Globus pallidus (tissue), 1 donor: Measurements from ENCODE around the gene CCDC80.

ENCODE experiments used
- DNase-seq: peaks from one replicate; pipeline ENCODE4 v3.0.0-alpha.2; 2015; ENCODE audit warnings: low spot score

CCDC80 gene

DNA sequence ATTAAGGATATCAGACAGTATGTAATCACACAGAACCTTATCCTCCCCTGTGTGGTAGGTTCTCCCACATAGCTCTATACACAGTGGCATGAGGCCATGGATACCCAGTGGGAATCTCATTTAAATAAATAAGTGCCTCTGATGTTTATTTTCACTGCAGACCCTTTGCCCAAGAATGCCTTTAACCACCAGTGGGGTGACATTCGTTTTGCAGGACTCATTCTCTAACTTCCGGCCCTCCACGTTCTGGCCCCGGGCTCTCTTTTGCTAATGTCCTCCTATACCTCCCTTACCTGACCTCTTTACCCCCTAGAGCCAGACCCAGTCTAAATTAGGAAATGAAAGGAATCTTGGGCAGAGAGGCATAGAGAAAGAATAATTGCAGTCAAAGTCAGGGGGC, 8.3 kb downstream of the CCDC80 start:
- DNase-seq = no peak

DNA sequence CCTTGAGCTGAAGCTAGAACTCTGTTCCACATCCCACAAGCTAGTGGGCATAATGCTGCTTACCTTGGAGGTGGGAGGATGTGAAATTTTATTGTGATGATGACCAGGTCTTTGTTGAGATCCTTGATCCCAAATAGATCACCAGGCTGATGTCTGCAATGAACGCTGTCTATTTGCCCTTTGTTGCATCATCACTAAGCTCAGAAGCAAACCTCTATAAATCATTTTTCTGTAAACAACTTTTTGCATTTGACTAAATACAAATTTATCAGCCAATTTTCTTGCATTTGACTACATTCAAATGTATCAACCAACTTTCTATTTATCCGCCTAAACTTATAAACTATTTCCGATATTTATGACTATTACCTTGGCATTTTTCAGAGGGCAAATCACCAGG, 9.7 kb downstream of the CCDC80 start:
- no peak for DNase-seq

DNA sequence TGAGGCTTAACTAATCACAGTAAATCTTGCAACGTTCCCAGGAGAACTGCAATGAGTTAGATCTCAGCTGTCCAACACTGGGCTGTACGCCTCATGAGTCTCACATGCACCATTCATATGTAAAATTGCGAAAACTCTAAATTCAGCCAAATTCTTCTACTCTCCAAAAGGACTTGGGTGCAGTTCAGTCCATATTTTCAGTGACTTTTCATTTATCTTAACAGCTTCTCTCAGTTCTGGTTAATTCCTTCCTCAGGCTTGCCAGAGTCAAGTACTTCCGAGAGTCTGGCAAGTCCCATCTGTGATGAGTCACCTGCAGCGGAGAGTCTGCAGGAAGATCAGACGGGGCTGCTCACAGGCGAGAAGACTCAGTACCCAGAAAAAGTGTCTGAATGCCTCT, 11.5 kb downstream of the CCDC80 start:
- DNase-seq = no peak

DNA sequence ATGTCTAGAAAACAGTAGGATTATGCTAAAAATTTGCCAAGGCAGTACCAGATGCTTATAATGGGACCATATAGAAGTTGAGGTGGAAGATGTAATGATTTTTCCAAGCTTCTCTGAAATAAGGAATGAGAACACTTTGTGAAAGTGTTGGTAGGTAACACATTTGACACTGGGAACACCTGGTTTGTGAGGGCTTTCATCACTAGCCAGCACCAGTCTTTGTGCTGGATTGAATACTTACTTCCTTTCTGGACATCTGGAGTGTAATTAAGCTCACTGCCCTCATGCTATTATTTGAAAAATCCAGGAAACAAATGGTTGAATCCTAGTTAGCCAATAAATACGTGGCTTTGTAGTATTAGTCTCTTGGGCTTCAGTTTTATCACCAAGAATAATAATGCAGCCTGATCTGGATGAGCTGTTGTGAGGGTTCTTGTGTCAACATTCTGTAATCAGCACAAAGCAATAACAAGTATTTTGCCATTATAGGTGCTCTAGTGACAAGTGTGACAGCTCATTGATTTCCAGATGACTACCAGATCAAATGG, 12.9 kb downstream of the CCDC80 start:
- no peak for DNase-seq

DNA sequence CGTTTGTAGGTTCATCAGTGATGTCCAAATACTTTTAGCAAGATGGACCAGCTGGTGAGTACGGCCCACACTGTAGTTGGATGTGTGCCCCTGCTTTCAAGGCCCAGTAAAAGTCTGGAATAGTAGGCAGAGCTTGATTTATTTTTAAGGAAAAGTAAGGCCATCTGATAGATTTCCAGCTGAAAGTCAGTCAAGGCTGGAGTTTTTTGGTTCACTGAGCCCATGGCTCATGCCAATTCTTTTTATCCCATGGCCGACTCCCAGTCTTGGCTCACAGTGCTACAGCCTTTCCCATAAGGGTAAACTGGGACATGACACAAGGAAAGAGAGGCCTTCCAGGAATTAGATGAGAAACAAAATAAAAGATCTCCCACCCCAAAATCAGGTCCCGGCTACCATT, 13.5 kb downstream of the CCDC80 start:
- DNase-seq = peak; percentile 46

DNA sequence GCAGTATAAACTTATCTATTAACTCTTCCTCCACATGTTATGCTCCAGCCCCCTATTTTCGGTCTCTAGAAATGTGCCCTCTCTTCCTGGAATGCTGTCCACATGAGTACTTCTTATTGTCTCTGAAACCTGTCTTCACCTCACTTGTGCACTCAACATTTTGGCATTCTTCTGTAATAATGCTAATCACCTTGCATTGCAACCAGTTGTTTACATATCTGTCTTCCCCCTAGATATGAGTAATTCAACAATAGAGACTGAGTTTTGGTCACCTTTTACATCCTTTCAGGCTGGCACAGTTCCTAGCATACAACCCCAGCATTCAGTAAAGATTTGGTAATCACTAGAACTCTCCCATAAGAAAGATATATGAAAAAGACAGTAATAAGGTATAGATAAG, 17.2 kb downstream of the CCDC80 start:
- DNase-seq = no peak

DNA sequence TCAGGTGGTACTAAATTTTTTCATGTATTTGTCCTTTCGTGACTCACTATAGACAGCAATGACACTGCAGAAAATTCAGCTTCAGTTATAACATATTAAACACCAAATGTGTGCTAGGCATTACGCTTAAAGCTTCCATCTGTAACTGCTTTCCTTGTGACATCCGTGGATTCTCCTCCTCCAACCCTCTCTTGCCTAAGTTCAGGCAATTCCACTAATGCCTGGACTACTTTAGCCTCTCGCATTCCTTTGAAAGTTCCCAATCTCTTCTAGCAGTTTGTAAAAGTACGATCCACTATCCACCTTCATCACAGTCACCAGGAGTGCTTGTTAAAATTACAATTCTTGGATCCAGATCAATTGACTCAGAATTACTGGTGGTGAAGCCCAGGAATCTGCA, 17.7 kb downstream of the CCDC80 start:
- no peak for DNase-seq

DNA sequence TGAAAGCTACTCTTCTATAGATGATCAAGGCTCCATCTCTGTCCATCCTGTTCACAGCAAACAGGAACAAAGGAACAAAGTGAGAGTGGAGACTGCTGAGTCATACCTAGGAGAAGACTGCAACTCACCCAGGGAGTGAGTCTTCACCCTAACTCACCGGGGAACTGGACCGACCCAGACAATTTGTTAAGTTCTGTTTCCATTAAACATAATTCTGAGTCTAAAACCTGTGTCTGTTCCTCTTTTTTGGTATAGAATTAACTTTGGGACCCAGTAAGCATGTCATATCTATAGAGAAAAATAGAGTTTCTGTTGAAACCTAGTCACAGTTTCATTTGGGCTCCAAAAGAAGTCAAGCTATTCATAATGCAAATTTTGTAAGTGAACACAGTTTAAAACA, 21.6 kb downstream of the CCDC80 start:
- no peak for DNase-seq

DNA sequence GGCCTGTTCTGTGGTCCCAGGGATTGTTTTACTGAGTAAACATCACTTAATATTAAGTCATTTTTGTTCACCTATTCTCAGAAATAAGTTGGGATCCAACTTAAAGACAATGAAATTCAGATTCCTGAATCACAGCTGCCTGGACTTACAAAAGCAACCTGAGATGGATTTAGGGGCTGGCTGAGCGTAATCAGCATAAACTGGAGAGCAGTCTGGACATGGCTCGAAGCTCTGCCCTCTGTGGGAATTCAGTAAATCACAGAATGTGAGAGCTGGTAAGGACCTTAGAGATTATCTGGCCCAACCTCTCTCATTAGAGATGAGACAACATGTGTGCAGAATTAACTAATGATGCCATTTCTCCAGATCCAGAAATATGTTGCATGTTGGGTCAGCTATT, 23.7 kb downstream of the CCDC80 start:
- no peak for DNase-seq

DNA sequence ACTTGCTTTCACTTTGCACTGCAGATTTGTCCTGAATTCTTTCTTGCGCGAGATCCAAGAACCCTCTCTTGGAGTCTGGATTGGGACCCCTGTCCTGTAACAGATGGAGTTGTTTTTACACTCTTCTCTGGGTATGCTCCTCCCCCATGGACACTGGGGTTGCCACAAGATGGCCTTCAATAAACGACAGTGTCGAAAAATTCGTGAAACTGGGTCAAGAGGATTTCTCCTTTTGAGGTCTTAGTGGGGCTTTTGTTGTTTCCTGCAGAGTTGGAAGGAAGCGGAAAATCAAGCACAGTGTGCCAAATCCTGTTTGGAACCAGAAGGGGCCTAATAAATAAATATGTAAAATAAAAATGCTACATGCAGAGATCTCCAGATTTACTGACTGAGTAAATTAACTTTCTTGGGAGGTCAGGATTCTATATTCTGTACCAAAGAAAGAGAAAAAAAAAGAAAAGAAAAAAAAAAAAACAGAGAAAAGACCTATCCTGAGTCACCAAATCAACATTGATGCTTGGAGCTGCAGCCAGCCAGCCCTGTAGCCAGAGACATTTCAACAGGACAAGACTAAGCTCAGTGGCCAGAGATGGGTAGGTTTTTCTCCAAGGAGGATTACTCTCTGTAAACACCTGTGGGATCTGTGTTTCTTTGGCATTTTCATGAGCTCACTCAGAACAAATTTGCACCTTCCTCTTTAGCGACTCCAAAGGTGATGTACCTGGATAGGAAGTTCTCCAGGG, 24.8 kb downstream of the CCDC80 start:
- no peak for DNase-seq

DNA sequence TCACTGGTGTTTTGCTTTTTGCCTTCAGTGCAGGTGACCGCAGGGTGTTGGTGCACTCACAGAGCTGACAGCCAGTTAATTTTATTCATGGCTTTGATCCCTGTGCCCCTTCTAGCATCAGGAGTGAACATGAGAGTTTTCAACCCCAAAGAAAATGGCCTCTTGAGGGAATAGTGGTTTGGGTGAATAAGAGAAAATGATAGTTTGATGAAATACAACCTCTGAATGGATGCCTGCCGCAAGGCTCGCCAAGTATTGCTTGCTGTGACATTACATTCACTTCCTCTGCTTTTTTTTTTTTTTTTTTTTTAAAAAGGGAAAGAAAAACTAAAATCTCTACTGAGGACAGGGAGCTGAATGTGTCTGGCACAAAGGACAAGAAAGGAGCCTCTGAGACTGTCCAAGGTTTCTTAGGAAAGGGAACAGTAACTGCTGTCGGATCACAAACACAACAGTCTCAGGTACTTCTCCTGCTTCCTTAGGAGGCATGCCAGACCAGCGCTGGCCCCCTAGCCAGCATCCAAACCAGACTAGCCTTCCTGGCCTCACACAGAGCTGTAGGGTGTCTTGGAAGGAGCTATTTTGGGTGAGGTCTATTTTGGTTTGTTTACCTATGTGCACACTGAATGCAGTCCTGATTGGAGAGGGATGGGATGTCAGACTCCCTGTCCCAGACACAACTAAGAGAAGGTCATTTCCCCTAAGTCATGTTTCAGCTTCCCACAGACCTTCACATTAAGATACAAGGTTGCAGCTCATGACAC, 29.0 kb downstream of the CCDC80 start:
- DNase-seq = no peak

DNA sequence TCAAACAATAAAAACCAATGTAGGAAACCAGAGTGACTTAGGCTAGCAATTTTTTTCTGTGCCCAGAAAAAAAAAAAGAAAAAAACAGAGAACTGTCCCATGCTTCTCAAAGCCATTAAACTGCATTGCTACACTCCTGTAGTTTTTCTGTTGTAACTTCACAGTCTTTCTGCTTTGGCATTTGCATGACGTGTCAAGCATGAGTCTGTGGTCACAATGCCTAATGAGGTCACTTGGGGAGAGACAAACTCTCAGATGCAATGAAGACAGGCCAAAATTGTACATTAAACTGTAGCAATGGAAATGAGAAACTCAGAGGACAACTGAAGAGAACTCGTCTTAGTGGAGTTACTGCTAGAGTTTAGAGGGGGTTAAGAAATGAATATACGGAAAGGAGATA, 30.8 kb downstream of the CCDC80 start:
- DNase-seq = no peak

DNA sequence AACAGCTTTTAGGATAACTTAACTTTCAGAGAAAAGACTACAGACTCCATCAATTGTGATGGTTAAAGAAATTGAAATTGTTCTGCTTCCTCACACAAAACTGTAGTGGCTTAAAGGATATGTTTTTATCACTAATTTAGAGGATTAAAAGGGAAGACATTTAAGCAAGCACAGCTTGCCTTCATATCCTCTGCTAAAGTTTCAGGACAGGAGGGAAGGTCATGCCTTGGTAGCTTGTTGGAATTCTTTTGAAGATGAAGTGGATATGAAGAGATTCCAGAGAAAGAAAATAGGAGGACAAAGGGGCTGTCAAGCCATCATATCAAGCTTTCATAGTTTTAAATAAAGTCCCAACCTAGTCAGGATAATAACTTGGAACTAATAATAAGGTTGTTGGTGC, 33.1 kb downstream of the CCDC80 start:
- DNase-seq = no peak

DNA sequence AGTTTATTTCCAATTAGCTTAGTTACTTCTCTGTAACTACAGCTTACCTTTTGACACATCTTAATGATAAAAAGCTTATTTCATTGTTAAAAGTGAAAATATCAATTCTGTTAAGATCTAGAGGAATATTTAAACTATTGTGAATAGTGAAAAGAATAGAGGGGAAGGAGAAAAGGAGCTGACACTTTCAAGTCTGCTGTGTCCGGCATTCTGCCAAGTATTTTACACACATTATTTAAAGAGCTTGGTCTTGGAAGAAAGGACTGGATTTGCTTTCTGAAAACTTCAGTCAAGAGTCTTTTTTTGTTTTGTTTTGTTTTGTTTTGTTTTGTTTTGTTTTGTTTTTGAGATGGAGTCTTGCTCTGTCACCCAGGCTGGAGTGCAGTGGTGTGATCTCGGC, 34.8 kb downstream of the CCDC80 start:
- no peak for DNase-seq

DNA sequence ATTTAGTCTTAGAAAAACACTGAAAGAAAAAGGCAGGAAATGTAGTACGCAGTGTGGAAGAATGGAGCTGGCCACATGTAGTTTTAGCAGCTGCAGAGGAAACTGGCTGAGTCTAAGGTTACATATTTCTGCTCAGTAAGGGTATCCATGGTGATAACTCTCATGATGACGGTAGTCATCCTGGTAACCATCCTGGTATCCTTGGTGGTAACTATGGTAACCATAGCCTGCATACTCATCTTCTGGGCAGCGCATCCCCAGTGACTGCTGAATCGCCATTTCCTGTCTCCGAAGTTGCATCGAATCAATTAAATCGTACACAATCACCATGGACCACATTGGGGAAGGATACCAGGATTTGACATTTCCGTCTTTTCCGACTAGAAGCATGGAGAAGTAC, 35.7 kb downstream of the CCDC80 start:
- DNase-seq = no peak

DNA sequence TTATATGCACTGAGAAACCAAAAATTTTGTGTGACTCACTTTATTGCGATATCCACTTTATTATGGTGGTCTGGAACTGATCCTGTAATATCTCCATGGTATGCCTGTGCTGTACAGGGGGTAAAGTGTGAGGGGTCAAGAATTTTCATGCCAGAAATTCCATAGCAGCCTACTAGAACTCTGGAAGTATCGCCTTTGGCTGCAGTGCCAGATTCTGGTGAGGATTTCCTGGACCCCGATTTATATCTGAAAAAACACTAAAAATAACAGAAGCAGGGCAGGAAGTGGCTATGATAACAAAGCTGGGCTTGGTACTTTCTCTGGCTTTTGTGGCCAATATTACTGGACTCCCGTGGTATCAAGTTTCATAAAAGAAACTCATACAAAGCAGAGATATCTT, 36.4 kb downstream of the CCDC80 start:
- no peak for DNase-seq

DNA sequence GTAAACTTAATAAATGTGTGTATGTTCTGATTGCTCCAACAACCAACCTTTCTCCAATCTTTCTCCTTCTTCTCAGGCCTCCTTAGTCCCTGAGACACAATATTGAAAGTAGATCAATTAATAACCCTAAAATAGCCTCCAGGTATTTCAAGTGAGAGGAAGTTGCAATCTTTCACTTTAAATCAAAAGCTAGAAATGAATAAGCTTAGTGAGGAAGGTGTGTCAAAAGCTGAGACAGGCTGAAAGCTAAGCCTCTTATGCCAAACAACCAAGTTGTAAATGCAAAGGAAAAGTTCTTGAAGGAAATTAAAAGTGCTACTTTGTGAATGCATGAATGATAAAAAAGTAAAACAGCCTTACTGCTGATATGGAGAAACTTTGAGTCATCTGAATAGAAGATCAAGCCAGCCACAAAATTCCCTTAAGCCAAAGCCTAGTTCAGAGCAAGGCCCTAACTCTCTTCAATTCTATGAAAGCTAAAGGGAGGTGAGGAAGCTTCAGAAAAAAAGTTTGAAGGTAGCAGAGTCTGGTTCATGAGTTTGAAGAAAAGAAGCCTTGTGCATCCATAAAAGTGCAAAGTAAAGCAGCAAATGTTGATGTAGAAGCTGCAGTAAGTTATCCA, 38.6 kb downstream of the CCDC80 start:
- no peak for DNase-seq

DNA sequence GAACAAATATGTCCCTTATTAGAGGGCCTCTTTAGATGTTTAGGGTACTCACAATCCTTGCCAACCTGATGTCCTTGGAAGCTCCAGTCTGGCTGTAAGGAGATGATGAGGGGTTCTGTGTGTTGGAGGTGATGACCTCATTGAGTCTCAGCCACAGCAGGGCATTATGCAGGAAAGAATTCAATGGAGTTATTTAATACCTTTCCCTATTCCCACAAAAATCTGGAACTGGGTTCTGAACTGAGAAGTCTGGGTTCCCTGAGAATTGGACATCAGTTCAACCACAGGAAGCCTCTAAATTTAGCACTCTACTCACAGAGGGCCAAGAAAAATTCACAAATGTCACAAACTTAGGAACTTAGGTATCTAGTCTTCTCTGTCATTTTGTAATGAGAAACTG, 42.2 kb downstream of the CCDC80 start:
- no peak for DNase-seq

DNA sequence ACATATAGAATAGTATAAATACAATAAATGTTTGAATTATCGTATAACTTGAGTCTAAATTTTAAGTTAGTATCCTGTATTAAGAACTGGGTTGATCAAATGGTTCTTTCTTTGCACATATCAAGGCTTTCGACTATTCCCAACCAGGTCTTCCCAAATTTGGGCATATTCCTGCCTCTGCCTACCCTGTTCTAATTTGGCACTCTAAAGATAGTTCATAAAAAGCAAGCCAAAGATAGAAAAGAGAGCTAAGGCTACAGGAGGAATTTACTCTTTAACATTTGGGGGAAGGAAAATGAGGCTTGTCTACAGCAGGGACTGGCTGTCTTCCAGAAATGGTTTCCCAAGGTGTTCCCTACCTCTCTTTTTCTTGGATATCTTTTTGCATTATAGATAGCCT, 43.0 kb downstream of the CCDC80 start:
- DNase-seq = no peak

DNA sequence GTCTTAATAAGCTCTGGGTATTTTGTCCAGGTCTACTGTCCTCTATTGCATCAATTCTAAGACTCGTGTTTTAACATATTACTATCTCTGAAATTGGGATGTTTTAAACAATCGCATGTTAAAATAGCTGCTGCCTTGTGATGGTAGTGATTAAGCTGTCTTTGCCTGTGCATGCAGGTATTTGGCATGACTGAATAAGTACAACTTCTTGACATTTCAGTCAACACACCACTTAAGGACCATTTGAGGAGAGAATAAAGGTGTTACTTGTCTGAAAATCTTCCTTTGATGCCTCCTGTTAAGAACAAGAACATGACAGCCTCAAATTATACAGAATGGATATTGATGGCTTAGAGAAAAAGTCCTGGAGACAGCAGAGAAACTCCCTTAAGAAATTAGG, 46.1 kb downstream of the CCDC80 start:
- no peak for DNase-seq

DNA sequence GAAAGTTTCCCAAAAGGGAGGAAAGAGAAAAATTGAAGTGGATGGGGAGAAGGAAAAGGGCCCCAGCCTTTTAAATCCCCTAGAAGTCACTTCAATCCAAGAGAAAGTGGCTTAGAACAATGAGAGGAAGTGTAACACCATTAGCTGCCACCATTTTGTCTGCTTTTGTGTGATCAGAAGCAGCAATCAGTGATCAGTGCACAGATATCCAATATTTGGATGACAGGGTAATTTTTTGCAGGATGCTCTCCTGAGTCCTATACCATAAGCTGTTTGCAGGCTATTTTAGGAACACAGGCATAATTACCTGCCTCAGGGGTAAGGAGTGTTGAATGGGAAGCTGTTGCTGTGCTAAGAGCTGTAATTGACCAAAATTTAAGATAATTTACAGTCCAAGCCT, 47.7 kb downstream of the CCDC80 start:
- no peak for DNase-seq

DNA sequence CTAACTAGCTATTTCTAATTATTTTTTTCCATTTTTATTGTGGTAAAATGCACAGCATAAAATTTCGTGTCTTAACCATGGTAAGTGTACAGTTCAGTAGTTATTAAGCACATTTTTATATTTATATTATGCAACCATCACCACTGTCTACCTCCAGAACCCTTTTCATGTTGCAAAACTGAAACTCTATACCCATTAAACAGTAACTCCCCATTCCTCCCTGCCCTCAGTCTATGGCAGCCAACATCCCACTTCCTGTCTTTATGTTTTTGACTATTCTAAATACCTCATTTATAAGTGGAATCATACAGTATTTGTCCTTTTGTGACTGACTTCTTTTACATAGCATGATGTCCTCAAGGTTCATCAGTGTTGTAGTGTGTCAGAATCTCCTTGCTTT, 53.6 kb downstream of the CCDC80 start:
- DNase-seq = no peak

DNA sequence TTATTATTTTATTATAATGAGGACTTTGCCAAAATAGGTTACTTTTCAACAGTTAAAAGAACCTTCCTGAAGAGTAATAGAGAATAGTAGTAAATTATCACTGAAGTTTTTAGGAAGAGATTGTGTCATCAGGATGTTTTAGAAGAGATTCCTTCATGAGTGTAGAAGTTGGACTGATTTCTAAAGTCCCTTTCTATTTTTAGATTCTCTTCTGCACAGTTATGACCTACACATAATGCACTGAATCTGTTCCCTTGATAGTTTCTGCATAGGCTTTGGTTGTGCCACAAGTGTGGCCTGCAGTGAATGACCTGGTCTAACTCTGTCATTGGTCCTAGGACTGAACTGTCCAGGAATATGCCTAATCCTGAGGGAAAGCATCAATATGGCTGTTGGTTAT, 55.2 kb downstream of the CCDC80 start:
- DNase-seq = no peak
